K562 (cell line): ENCODE measurements around the gene SYTL4. TPM values are rescaled to one million over a fixed set of nuclear protein-coding genes. Genes with fewer than 3 reads are reported as not detected.

Source experiments
- ATAC-seq: fragments of 200-7000 bp; cut with Tn5 transposase; 3 replicates; pipeline ENCODE4 v1.9.1; 2020; ENCODE audit warnings: moderate library complexity
- BruUV-seq: library from RNA; stranded (reverse); fragments of 400-500 nt; replicated peaks from 2 replicates; lab custom pipeline; 2021; lab: Mats Ljungman, UMichigan
- CTCF ChIA-PET: fragments of 300-600 bp; formaldehyde crosslinking; extraction: SDS; loops from one replicate; lab custom pipeline; 2021; ENCODE audit warnings: low intra/inter-chr PET ratio; lab: Yijun Ruan, JAX
- POLR2A ChIA-PET: fragments of 300-600, 350-650 bp; sonication (Branson Sonifier 250); formaldehyde crosslinking; extraction: SDS; loops from one replicate; lab custom pipeline; 2021; ENCODE audit warnings: antibody characterized with exemption, inconsistent platforms; lab: Yijun Ruan, JAX
- DNase-seq, 4 experiments: peaks; one replicate each; pipeline versions ENCODE4 v3.0.0 to v3.0.0-alpha.2; 2011 to 2018; ENCODE audit warnings: low spot score in 3 of 4, mixed read lengths in 3 of 4; ENCODE audit errors: extremely low read depth in 1 of 4
- FAIRE-seq: peaks from 2 replicates; lab custom pipeline; 2011; peaks lifted over from hg19 to GRCh38; lab: Jason Lieb, UNC
- H2AFZ ChIP-seq: 2 replicates; pipeline ENCODE4 v1.6.0; 2011; ENCODE audit warnings: low read depth, low read length, control low read depth, inconsistent platforms
- H3K27ac ChIP-seq: fragments of 200-600 bp; 3 replicates; pipeline ENCODE4 v1.8.0; 2011; ENCODE audit warnings: low read depth, mild to moderate bottlenecking, control low read depth, inconsistent platforms, low read length, moderate library complexity, mixed read lengths; ENCODE audit errors: extremely low read depth
- H3K27me3 ChIP-seq, 2 experiments: fragments of 300-600 bp in 1 of 2; 2 replicates in 1 of 2; 3 replicates in 1 of 2; pipeline versions ENCODE4 v1.6.0 to v1.8.0; 2011; ENCODE audit warnings: inconsistent platforms in 2 of 2, low read length in 2 of 2, mild to moderate bottlenecking in 1 of 2, mixed read lengths in 1 of 2, moderate library complexity in 1 of 2; ENCODE audit not compliant: control insufficient read depth in 2 of 2, insufficient read depth in 2 of 2
- H3K36me3 ChIP-seq: fragments of 300-600 bp; 3 replicates; pipeline ENCODE4 v1.8.0; 2011; ENCODE audit warnings: mild to moderate bottlenecking, low read length, inconsistent platforms; ENCODE audit not compliant: control insufficient read depth, insufficient read depth
- H3K4me1 ChIP-seq, 2 experiments: fragments of 200-600 bp in 1 of 2; replicated peaks in 1 of 2; 2 replicates in 1 of 2; 3 replicates in 1 of 2; pipeline versions ENCODE4 v1.5.1 to v1.8.0; 2011; ENCODE audit warnings: inconsistent platforms in 2 of 2, low read length in 2 of 2, mild to moderate bottlenecking in 1 of 2, mixed read lengths in 1 of 2, moderate library complexity in 1 of 2; ENCODE audit not compliant: control insufficient read depth in 2 of 2, insufficient read depth in 2 of 2
- H3K4me2 ChIP-seq: 2 replicates; pipeline ENCODE4 v1.6.1; 2011; ENCODE audit warnings: low read length, control low read depth, inconsistent platforms, mixed read lengths; ENCODE audit not compliant: insufficient read depth
- H3K4me3 ChIP-seq: fragments of 200-600 bp; sonication (generic), shearing (Covaris generic); 2 replicates; pipeline ENCODE4 v1.5.1; 2016; ENCODE audit warnings: control low read depth, inconsistent platforms
- H3K79me2 ChIP-seq: fragments of 200-600 bp; 3 replicates; pipeline ENCODE4 v1.8.0; 2011; ENCODE audit warnings: low read length, inconsistent platforms; ENCODE audit not compliant: control insufficient read depth, insufficient read depth
- H3K9ac ChIP-seq, 2 experiments: 2 replicates each; pipeline versions ENCODE4 v1.6.0 to v1.6.1; 2011; ENCODE audit warnings: low read depth in 2 of 2, low read length in 2 of 2, control low read depth in 1 of 2, inconsistent platforms in 1 of 2, mild to moderate bottlenecking in 1 of 2, mixed read lengths in 1 of 2; ENCODE audit not compliant: insufficient read depth in 1 of 2
- H3K9me1 ChIP-seq: one replicate; pipeline ENCODE4 v1.6.0; 2011; ENCODE audit warnings: inconsistent platforms, mild to moderate bottlenecking, low read length, moderate library complexity; ENCODE audit not compliant: control insufficient read depth, insufficient read depth
- H3K9me3 ChIP-seq: replicated peaks from 2 replicates; pipeline ENCODE4 v1.5.1; 2011; ENCODE audit warnings: low read depth, low read length, inconsistent platforms; ENCODE audit not compliant: control insufficient read depth, insufficient read depth
- H4K20me1 ChIP-seq: replicated peaks from 2 replicates; pipeline ENCODE4 v1.6.1; 2011; ENCODE audit warnings: low read length, inconsistent platforms, mixed read lengths; ENCODE audit not compliant: control insufficient read depth, insufficient read depth
- FOXJ3 ChIP-seq: sonication (generic); formaldehyde crosslinking; IDR thresholded peaks from 2 replicates; pipeline ENCODE4 v1.4.0; 2020; ENCODE audit warnings: mild to moderate bottlenecking, missing genetic modification reagents
- NFIC ChIP-seq: fragments of 450-650 bp; IDR thresholded peaks from 2 replicates; pipeline ENCODE4 v1.6.1; 2017; ENCODE audit warnings: mild to moderate bottlenecking, inconsistent platforms
- SAFB2 ChIP-seq: fragments of 200-400 bp; formaldehyde crosslinking; IDR thresholded peaks from 2 replicates; pipeline ENCODE4 v1.6.1; 2018; ENCODE audit warnings: borderline replicate concordance, low read length, low read depth, moderate library complexity; ENCODE audit not compliant: severe bottlenecking
- SRSF7 ChIP-seq: fragments of 200-400 bp; formaldehyde crosslinking; optimal IDR thresholded peaks from 2 replicates; pipeline ENCODE3; 2017; ENCODE audit warnings: mild to moderate bottlenecking, low read depth, low read length
- WHSC1 ChIP-seq: IDR thresholded peaks from one replicate; pipeline ENCODE4 v1.6.1; 2012; ENCODE audit warnings: low read length, control low read depth, inconsistent platforms
- ZNF584 ChIP-seq: fragments of 200-800 bp; sonication (Bioruptor generic); IDR thresholded peaks from 2 replicates; pipeline ENCODE4 v1.6.1; 2016; ENCODE audit warnings: low read depth, mild to moderate bottlenecking, missing genetic modification characterization, missing compliant biosample characterization
- WGBS: fragments of 100-300 bp; shearing (Covaris generic); methylation state at CpG from one replicate; pipeline ENCODE4 v1.1.6; 2016; ENCODE audit warnings: low coverage, mixed read lengths; ENCODE audit not compliant: insufficient coverage; ENCODE audit errors: missing lambda C conversion rate; 5-methylcytosine and 5-hydroxymethylcytosine counted together
- in situ Hi-C: fragments of 300-500 bp; cut with MboI; formaldehyde crosslinking; loops from 4 replicates; pipeline ENCODE4 v1.15.0; 2018; ENCODE audit warnings: inconsistent platforms, mixed read lengths
- intact Hi-C: fragments of 100-400 bp; cut with micrococcal nuclease; formaldehyde crosslinking; loops from 2 replicates; pipeline ENCODE4 v1.14.2; 2022
- polyA plus RNA-seq, 8 experiments: library from polyadenylated mRNA; depleted of rRNA in 4 of 8; stranded (reverse) in 5 of 8; unstranded in 3 of 8; fragments of >200 nt; fragmentation: Nextera tagmentation in 2 of 8; fragmentation: Illumina TruSeq in 1 of 8; extraction: Ambion mirVana in 2 of 8; extraction: Trizol in 1 of 8; gene quantifications; 2 replicates each; pipeline versions ENCODE4 v1.2.1 to v1.2.3, GENCODE V29; 2011 to 2014; ENCODE audit warnings: inconsistent platforms in 1 of 8, missing spikeins in 1 of 8
- total RNA-seq, 7 experiments: library from RNA; depleted of rRNA in 6 of 7; stranded (reverse); fragments of >200 nt in 6 of 7; fragmentation: Illumina TruSeq in 2 of 7; extraction: Trizol in 2 of 7; gene quantifications; 2 replicates each; pipeline versions ENCODE4 v1.2.1 to v1.2.3, GENCODE V29; 2011 to 2021; ENCODE audit warnings: low replicate concordance in 1 of 7
- TF ChIP-seq, protein P1 (sequence below): sonication (generic); formaldehyde crosslinking; IDR thresholded peaks from 2 replicates; pipeline ENCODE4 v1.8.0; 2022; ENCODE audit warnings: missing genetic modification reagents, mild to moderate bottlenecking, borderline replicate concordance
- TF ChIP-seq, protein P2 (sequence below): sonication (generic); formaldehyde crosslinking; IDR thresholded peaks from 2 replicates; pipeline ENCODE4 v1.9.0; 2022; ENCODE audit warnings: mild to moderate bottlenecking, missing genetic modification reagents

SYTL4 gene
- total and polyA plus RNA-seq, 9 of the 15 experiments (the other 6 are each of a cell fraction or from before 2014, with no cell fraction given), result 0.65 to 9.0 (median 1.5) TPM

DNA sequence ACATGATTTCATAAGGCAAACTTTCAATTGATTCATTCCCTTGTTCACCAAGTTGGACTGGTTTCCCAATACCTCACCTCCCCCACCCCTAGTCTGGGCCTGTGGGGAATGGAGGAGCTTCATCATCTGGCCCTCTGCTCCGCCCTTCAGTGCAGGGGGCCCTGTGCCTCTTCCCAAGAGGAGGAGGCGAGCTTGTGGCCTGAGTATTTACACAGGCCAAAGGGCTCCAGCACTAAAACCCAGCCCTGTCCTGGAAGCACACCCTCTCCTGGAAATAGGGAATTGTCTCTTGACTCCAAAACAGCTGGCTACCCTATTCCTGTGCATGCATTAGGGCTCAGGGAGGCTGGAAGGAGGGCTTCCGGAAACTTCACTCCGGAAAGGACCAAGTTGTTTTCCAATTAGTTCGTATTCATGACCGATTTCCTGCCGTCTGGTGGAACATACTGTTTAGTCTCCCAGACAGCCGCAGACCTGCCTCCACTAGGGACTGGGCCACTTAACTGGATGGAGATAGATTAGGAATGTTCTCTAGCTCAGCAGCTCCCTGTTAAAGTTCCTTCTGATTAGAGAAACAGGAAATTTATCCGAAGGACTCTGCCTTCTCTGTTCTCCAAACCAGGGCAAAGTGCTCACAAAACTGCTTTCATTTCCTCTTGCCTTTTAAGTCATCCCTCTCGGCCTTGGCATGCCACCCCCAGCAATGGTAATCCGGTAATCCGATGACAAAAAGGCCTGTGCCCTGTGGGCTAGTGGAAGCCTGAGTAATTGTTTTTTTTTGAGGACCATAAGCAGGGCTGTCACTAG, 82.2 kb downstream of the SYTL4 start:
- CTCF ChIA-PET, result no interaction called here
- no peak overlapping the region for H2AFZ ChIP-seq
- H4K20me1 ChIP-seq, result no peaks in the 10 kb centered on the region
- no peaks in the 10 kb centered on the region for H3K79me2 ChIP-seq
- H3K9ac ChIP-seq, result no peak overlapping the region
- no peaks in the 10 kb centered on the region for H3K27me3 ChIP-seq
- in situ Hi-C loops (no loop called here), intact Hi-C loops (no loop called here)
- WGBS, result 4% methylated on average over 8 of the region's 12 CpGs
- no peak overlapping the region for H3K27ac ChIP-seq
- H3K4me2 ChIP-seq, result no peak overlapping the region
- DNase-seq, result no peak
- ATAC-seq, result no peak
- no peak overlapping the region for H3K4me3 ChIP-seq
- no peaks in the 10 kb centered on the region for H3K4me1 ChIP-seq
- TF ChIP-seq ZNF584 (CRISPR knock-in tag) (no peak), WHSC1 (no peak), NFIC (no peak), SRSF7 (no peak), SAFB2 (no peak), FOXJ3 (CRISPR knock-in tag) (no peak)
- TF ChIP-seq, protein P1, sequence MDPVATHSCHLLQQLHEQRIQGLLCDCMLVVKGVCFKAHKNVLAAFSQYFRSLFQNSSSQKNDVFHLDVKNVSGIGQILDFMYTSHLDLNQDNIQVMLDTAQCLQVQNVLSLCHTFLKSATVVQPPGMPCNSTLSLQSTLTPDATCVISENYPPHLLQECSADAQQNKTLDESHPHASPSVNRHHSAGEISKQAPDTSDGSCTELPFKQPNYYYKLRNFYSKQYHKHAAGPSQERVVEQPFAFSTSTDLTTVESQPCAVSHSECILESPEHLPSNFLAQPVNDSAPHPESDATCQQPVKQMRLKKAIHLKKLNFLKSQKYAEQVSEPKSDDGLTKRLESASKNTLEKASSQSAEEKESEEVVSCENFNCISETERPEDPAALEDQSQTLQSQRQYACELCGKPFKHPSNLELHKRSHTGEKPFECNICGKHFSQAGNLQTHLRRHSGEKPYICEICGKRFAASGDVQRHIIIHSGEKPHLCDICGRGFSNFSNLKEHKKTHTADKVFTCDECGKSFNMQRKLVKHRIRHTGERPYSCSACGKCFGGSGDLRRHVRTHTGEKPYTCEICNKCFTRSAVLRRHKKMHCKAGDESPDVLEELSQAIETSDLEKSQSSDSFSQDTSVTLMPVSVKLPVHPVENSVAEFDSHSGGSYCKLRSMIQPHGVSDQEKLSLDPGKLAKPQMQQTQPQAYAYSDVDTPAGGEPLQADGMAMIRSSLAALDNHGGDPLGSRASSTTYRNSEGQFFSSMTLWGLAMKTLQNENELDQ (CRISPR knock-in tag), result no peak
- TF ChIP-seq, protein P2, sequence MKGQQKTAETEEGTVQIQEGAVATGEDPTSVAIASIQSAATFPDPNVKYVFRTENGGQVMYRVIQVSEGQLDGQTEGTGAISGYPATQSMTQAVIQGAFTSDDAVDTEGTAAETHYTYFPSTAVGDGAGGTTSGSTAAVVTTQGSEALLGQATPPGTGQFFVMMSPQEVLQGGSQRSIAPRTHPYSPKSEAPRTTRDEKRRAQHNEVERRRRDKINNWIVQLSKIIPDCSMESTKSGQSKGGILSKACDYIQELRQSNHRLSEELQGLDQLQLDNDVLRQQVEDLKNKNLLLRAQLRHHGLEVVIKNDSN (CRISPR knock-in tag), result no peak
- POLR2A ChIA-PET, result no interaction called here
- no peaks in the 10 kb centered on the region for H3K36me3 ChIP-seq
- no TSS peak for BruUV-seq
- no peaks in the 10 kb centered on the region for H3K9me1 ChIP-seq
- FAIRE-seq, result no peak
- no peaks in the 10 kb centered on the region for H3K9me3 ChIP-seq
